GM12872 (cell line): ENCODE measurements around the gene LRRC36.
A peak's percentile ranks its signal among the peaks of the same experiment; 100 is the strongest.

Source experiments
- CTCF ChIP-seq: IDR thresholded peaks from 3 replicates; pipeline ENCODE4 v1.5.1; 2011; ENCODE audit warnings: low read depth, mild to moderate bottlenecking, low read length, moderate library complexity; ENCODE audit not compliant: insufficient read depth

LRRC36 gene

GRCh38 chr16:67301080-67301782 lies 25.4 kb upstream of the LRRC36 start:
- no peak for TF ChIP-seq CTCF

GRCh38 chr16:67302076-67302475 lies 24.5 kb upstream of the LRRC36 start:
- no peak for TF ChIP-seq CTCF

GRCh38 chr16:67302970-67303369 lies 23.6 kb upstream of the LRRC36 start:
- TF ChIP-seq CTCF = no peak

GRCh38 chr16:67304020-67304419 lies 22.6 kb upstream of the LRRC36 start:
- no peak for TF ChIP-seq CTCF

- TF ChIP-seq CTCF = peak; percentile 15; the same call in 1 of the 3 replicates
Measured at GRCh38 chr16:67305216-67306071, 21.2 kb upstream of the LRRC36 start.

- TF ChIP-seq CTCF = no peak
Measured at GRCh38 chr16:67310561-67310960, 16.1 kb upstream of the LRRC36 start.

GRCh38 chr16:67311607-67312488 lies 14.8 kb upstream of the LRRC36 start:
- no peak for TF ChIP-seq CTCF
